ENCODE data around the gene POU2F3. TPM values are rescaled to one million over a fixed set of nuclear protein-coding genes. Genes with fewer than 3 reads are reported as not detected.

Gene POU2F3
- total RNA-seq, 1 experiment from 2014 or later = 2.6 TPM

DNA sequence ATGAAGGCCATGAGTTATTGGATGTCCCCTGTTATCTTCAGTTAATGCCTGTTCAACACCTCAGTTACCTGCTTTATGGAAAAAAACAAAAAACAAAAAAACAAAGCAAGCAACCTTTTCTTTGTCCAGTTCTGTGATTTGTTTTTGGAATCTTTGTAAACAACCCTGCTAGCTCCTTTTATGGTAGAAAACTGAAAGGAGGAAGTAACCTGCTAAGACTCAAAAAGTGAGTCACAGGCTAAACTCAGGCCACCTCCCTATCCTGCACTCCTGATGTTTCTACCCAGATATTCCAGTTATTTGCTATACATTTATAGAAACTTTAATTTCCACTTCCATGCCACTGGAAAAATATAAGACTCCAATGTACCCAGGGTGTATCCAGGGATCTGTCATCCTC is 64.6 kb downstream of the POU2F3 start:
- CTCF ChIA-PET = interaction anchor here (0.6 to 0.7 kb wide), 4 partner anchors 56 to 1286 kb away, joined by 3 to 8 read pairs (median 4); partner anchors contain the start of gene TRAPPC4
- Mint-ChIP-seq H3K36me3 (ENCODE audit: insufficient read depth, unreplicated experiment) (peaks cover 21% of the 10 kb centered on the region), H3K27ac (ENCODE audit: unreplicated experiment) (peak overlapping the region; percentile 86), H3K4me3 (ENCODE audit: low read depth, unreplicated experiment) (no peak overlapping the region), H3K27me3 (ENCODE audit: unreplicated experiment) (no peaks in the 10 kb centered on the region), H3K4me1 (ENCODE audit: low read depth, unreplicated experiment) (peaks cover 54% of the 10 kb centered on the region), H3K9me3 (ENCODE audit: low read depth, unreplicated experiment) (no peaks in the 10 kb centered on the region)
- TF ChIP-seq, protein P1, sequence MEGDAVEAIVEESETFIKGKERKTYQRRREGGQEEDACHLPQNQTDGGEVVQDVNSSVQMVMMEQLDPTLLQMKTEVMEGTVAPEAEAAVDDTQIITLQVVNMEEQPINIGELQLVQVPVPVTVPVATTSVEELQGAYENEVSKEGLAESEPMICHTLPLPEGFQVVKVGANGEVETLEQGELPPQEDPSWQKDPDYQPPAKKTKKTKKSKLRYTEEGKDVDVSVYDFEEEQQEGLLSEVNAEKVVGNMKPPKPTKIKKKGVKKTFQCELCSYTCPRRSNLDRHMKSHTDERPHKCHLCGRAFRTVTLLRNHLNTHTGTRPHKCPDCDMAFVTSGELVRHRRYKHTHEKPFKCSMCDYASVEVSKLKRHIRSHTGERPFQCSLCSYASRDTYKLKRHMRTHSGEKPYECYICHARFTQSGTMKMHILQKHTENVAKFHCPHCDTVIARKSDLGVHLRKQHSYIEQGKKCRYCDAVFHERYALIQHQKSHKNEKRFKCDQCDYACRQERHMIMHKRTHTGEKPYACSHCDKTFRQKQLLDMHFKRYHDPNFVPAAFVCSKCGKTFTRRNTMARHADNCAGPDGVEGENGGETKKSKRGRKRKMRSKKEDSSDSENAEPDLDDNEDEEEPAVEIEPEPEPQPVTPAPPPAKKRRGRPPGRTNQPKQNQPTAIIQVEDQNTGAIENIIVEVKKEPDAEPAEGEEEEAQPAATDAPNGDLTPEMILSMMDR (IDR thresholded peaks at IDR 0.05; ENCODE audit: unreplicated experiment) = no peak
- DNase-seq = peak; percentile 35
- BruUV-seq (replicated peaks) = no TSS peak
- intact Hi-C loops (cut with micrococcal nuclease; ENCODE audit: unreplicated experiment) = no loop called here

DNA sequence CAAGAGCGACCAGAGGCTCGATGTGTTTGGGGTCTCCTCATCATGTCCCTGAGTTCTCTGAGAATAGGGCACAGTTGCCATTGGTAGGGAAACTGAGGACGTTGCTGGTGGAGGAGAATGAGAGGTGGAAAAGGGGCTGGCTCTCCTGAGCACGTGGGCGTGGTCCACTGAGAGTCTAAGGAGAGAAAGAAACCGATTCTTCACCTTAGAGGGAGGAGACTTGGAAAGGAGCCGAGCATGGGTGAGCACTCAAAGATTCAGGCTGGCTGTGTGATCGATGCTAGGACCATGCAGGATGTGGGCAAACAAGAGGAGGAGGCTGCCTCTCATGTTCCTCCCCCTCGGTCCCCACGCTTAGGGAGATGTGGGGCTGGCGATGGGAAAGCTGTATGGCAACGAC is 65.3 kb downstream of the POU2F3 start:
- H3K36me3 Mint-ChIP-seq (ENCODE audit: insufficient read depth, unreplicated experiment) = peaks cover 21% of the 10 kb centered on the region
- H3K27ac Mint-ChIP-seq (ENCODE audit: unreplicated experiment) = peak overlapping the region; percentile 75
- peak; percentile 72 for DNase-seq
- H3K9me3 Mint-ChIP-seq (ENCODE audit: low read depth, unreplicated experiment) = no peaks in the 10 kb centered on the region
- intact Hi-C loops (cut with micrococcal nuclease; ENCODE audit: unreplicated experiment) = no loop called here
- peaks cover 54% of the 10 kb centered on the region for H3K4me1 Mint-ChIP-seq (ENCODE audit: low read depth, unreplicated experiment)
- no TSS peak for BruUV-seq (replicated peaks)
- TF ChIP-seq, protein P1 (IDR thresholded peaks at IDR 0.05; ENCODE audit: unreplicated experiment) = no peak
- CTCF ChIA-PET = interaction anchor here (0.6 kb wide), 1 partner anchor 105 kb away, joined by 3 read pairs; no protein-coding TSS in a partner anchor
- H3K4me3 Mint-ChIP-seq (ENCODE audit: low read depth, unreplicated experiment) = no peak overlapping the region
- no peaks in the 10 kb centered on the region for H3K27me3 Mint-ChIP-seq (ENCODE audit: unreplicated experiment)

DNA sequence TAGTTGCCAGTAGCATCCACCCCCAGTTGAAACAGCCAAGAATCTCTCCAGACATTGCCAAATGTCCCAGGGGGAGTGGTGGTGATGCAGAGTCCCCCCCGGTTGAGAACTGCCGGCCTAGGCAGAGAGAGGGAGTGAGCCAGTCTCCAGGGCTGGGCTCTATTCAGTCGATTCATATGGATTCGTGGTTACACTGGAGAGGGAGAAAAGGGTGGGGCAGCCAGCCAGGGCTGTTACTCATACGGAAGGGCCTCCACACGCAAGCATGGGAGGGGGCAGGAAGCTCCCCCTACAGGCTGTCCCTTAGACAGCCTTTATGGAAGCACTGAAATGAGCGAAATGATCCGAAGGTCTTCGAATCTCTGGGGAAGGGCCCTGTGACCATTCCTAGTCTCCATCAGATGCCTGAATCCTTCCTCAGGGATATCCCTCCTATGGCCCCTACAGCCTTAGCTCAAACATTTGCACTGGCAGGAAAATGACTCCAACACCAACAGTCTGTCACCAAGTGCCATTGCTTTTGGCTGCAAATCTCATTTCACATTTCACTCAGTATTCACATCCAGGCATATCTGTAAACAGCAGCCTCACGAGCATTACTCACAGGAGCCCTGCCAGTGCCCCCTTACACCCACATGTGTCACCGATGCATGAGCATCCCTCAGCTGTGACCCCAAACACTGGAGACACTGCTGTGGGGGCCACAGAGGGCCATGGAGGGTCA is 66.7 kb downstream of the POU2F3 start:
- CTCF ChIA-PET = interaction anchor here (0.6 to 0.8 kb wide), 3 partner anchors 31 to 125 kb away, joined by 3 read pairs; no protein-coding TSS in a partner anchor
- intact Hi-C loops (cut with micrococcal nuclease; ENCODE audit: unreplicated experiment) = no loop called here
- BruUV-seq (replicated peaks) = no TSS peak
- no peaks in the 10 kb centered on the region for H3K27me3 Mint-ChIP-seq (ENCODE audit: unreplicated experiment)
- peaks cover 50% of the 10 kb centered on the region for H3K4me1 Mint-ChIP-seq (ENCODE audit: low read depth, unreplicated experiment)
- TF ChIP-seq, protein P1 (IDR thresholded peaks at IDR 0.05; ENCODE audit: unreplicated experiment) = peak; percentile 25
- DNase-seq = peak; percentile 72
- no peaks in the 10 kb centered on the region for H3K9me3 Mint-ChIP-seq (ENCODE audit: low read depth, unreplicated experiment)
- H3K27ac Mint-ChIP-seq (ENCODE audit: unreplicated experiment) = peak overlapping the region; percentile 39
- peak overlapping the region; percentile 9 for H3K4me3 Mint-ChIP-seq (ENCODE audit: low read depth, unreplicated experiment)
- peaks cover 21% of the 10 kb centered on the region for H3K36me3 Mint-ChIP-seq (ENCODE audit: insufficient read depth, unreplicated experiment)

DNA sequence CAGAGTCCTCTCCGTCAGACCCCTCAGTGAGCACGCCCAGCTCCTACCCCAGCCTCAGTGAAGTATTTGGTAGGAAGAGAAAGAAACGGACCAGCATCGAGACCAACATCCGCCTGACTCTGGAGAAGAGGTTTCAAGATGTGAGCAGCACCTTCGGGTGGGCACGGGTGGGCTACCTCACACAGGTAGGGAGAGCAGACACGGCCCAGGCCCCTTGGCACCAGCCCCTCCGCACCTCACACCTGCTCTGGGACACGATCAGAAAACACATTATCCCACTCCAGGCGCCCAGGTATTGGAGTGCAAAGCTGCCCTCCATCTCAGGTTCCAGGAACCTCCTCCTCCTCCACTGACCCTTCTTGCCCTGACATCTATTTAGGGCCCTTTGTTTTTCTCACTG is 67.5 kb downstream of the POU2F3 start:
- H3K27ac Mint-ChIP-seq (ENCODE audit: unreplicated experiment) = no peak overlapping the region
- H3K27me3 Mint-ChIP-seq (ENCODE audit: unreplicated experiment) = no peaks in the 10 kb centered on the region
- H3K4me3 Mint-ChIP-seq (ENCODE audit: low read depth, unreplicated experiment) = no peak overlapping the region
- peaks cover 43% of the 10 kb centered on the region for H3K4me1 Mint-ChIP-seq (ENCODE audit: low read depth, unreplicated experiment)
- CTCF ChIA-PET = no interaction called here
- H3K9me3 Mint-ChIP-seq (ENCODE audit: low read depth, unreplicated experiment) = no peaks in the 10 kb centered on the region
- no TSS peak for BruUV-seq (replicated peaks)
- no peak for DNase-seq
- peaks cover 16% of the 10 kb centered on the region for H3K36me3 Mint-ChIP-seq (ENCODE audit: insufficient read depth, unreplicated experiment)
- intact Hi-C loops (cut with micrococcal nuclease; ENCODE audit: unreplicated experiment) = no loop called here
- TF ChIP-seq, protein P1 (IDR thresholded peaks at IDR 0.05; ENCODE audit: unreplicated experiment) = no peak

Data from Calu3 (cell line).